ENCODE measurements around the gene RNF150. TPM values are rescaled to one million over a fixed set of nuclear protein-coding genes. Genes with fewer than 3 reads are reported as not detected.

The RNF150 gene
- polyA plus RNA-seq, 3 donors: 0.21 TPM; not detected in 2

DNA sequence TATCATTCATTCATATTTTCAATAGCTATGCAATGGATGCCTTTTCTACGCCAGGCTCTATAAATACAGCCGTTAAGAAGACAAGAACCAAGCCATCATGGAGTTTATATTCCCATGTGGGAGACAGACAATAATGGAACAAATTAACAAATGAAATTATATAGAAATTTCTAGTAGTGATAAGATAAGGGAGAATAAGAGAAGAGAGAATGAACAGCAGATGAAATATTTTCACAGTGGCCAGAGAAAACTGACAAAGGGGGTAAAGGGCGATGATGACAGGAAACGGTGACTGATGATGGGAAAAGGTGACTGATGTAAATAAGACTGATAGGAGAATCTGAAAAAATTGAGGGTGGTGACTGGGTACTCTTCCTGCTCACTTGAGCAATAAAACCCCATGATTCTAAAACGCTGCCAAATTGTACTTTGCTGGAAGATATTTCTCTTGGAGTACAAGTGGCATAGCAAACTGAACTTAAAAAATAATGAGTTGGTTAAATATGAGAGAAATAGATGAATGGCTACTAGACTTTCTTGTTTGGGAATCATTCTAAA is 13.2 kb downstream of the RNF150 start:
- Mint-ChIP-seq H3K27ac (no peak overlapping the region), H3K36me3 (no peaks in the 10 kb centered on the region), H3K27me3 (ENCODE audit: low read depth in 3 of 3) (no peaks in the 10 kb centered on the region), H3K9me3 (peaks cover 0 to 19% (median 3%) of the 10 kb centered on the region in 7 donors), H3K4me1 (peaks cover 6% of the 10 kb centered on the region), H3K4me3 (no peak overlapping the region)
- H3K4me1 ChIP-seq (ENCODE audit: control insufficient read depth in 1 of 2, insufficient read depth in 2 of 2, low read length in 2 of 2): no peaks in the 10 kb centered on the region
- intact Hi-C loops (cut with micrococcal nuclease): no loop called here
- no peak overlapping the region for H3K27ac ChIP-seq (ENCODE audit: low read depth in 1 of 2, low read length in 2 of 2)
- no peak overlapping the region for H3K9ac ChIP-seq (ENCODE audit: insufficient read depth, low read length, poor library complexity, severe bottlenecking)
- WGBS (ENCODE audit: insufficient coverage): 100% methylated on average over 2 of the region's 5 CpGs
- H3K4me2 ChIP-seq (replicated peaks; ENCODE audit: extremely low read depth, low read length, poor library complexity, severe bottlenecking): no peak overlapping the region
- DNase-seq: no peak
- no peak overlapping the region for H3K4me3 ChIP-seq (replicated peaks in 1 of 3; ENCODE audit: low read depth in 2 of 3, low read length in 3 of 3)
- H3K79me2 ChIP-seq (ENCODE audit: insufficient read depth, low read length): no peaks in the 10 kb centered on the region
- TF ChIP-seq, protein P1, sequence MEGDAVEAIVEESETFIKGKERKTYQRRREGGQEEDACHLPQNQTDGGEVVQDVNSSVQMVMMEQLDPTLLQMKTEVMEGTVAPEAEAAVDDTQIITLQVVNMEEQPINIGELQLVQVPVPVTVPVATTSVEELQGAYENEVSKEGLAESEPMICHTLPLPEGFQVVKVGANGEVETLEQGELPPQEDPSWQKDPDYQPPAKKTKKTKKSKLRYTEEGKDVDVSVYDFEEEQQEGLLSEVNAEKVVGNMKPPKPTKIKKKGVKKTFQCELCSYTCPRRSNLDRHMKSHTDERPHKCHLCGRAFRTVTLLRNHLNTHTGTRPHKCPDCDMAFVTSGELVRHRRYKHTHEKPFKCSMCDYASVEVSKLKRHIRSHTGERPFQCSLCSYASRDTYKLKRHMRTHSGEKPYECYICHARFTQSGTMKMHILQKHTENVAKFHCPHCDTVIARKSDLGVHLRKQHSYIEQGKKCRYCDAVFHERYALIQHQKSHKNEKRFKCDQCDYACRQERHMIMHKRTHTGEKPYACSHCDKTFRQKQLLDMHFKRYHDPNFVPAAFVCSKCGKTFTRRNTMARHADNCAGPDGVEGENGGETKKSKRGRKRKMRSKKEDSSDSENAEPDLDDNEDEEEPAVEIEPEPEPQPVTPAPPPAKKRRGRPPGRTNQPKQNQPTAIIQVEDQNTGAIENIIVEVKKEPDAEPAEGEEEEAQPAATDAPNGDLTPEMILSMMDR (IDR thresholded peaks at IDR 0.05): no peak
- no peak overlapping the region for H2AFZ ChIP-seq (ENCODE audit: insufficient read depth, low read depth, low read length, poor library complexity, severe bottlenecking)
- H3K9me3 ChIP-seq (replicated peaks in 1 of 2; ENCODE audit: control insufficient read depth in 1 of 2, insufficient read depth in 1 of 2, low read length in 2 of 2): no peaks in the 10 kb centered on the region
- no peaks in the 10 kb centered on the region for H4K20me1 ChIP-seq (ENCODE audit: insufficient read depth, low read length)
- no peaks in the 10 kb centered on the region for H3K27me3 ChIP-seq (ENCODE audit: control insufficient read depth in 2 of 2, insufficient read depth in 2 of 2, low read length in 2 of 2)
- H3K36me3 ChIP-seq (replicated peaks in 1 of 2; ENCODE audit: control insufficient read depth in 1 of 2, insufficient read depth in 2 of 2, low read length in 2 of 2): no peaks in the 10 kb centered on the region

DNA sequence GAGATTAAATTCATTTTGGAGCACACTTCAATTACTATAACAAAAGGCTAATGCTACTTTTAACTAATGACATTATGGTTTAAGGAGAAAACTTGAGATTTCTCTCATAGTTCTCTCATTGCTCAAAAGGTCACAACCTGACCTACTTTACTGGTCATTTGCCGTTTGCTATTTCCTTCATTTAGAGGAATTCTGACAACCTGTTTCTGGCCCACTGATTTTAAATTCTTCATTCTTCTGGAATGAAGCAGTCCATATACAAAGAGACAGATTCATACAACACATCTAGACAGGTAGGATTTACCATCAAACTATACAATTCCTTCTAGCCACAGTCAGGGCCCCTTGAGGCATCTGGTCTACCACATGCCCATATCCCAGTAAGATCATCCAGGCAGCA is 14.2 kb downstream of the RNF150 start:
- 100% methylated on average over 1 of the region's 1 CpG for WGBS (ENCODE audit: insufficient coverage)
- Histone ChIP-seq H3K4me1 (ENCODE audit: control insufficient read depth in 1 of 2, insufficient read depth in 2 of 2, low read length in 2 of 2) (no peaks in the 10 kb centered on the region), H3K4me3 (replicated peaks in 1 of 3; ENCODE audit: low read depth in 2 of 3, low read length in 3 of 3) (no peak overlapping the region)

More for the DNA sequence above, 14.2 kb downstream of the RNF150 start:
- no peak overlapping the region for H3K27ac Mint-ChIP-seq
- Histone ChIP-seq H3K4me2 (replicated peaks; ENCODE audit: extremely low read depth, low read length, poor library complexity, severe bottlenecking) (no peak overlapping the region), H3K27me3 (ENCODE audit: control insufficient read depth in 2 of 2, insufficient read depth in 2 of 2, low read length in 2 of 2) (no peaks in the 10 kb centered on the region), H3K9me3 (replicated peaks in 1 of 2; ENCODE audit: control insufficient read depth in 1 of 2, insufficient read depth in 1 of 2, low read length in 2 of 2) (no peaks in the 10 kb centered on the region), H3K36me3 (replicated peaks in 1 of 2; ENCODE audit: control insufficient read depth in 1 of 2, insufficient read depth in 2 of 2, low read length in 2 of 2) (no peaks in the 10 kb centered on the region), H2AFZ (ENCODE audit: insufficient read depth, low read depth, low read length, poor library complexity, severe bottlenecking) (no peak overlapping the region), H3K27ac (ENCODE audit: low read depth in 1 of 2, low read length in 2 of 2) (no peak overlapping the region), H3K9ac (ENCODE audit: insufficient read depth, low read length, poor library complexity, severe bottlenecking) (no peak overlapping the region), H4K20me1 (ENCODE audit: insufficient read depth, low read length) (no peaks in the 10 kb centered on the region), H3K79me2 (ENCODE audit: insufficient read depth, low read length) (no peaks in the 10 kb centered on the region)
- TF ChIP-seq, protein P1 (IDR thresholded peaks at IDR 0.05): no peak
- H3K27me3 Mint-ChIP-seq (ENCODE audit: low read depth in 3 of 3): no peaks in the 10 kb centered on the region
- H3K4me1 Mint-ChIP-seq: peaks cover 6% of the 10 kb centered on the region
- H3K9me3 Mint-ChIP-seq: peaks cover 0 to 20% (median 3%) of the 10 kb centered on the region in 7 donors
- DNase-seq: no peak
- no peak overlapping the region for H3K4me3 Mint-ChIP-seq
- H3K36me3 Mint-ChIP-seq: no peaks in the 10 kb centered on the region
- intact Hi-C loops (cut with micrococcal nuclease): no loop called here

Data from CD14-positive monocyte (primary cell).